Endothelial cell of umbilical vein (primary cell): ENCODE data around the gene PAK5. TPM values are rescaled to one million over a fixed set of nuclear protein-coding genes. Genes with fewer than 3 reads are reported as not detected.

ENCODE experiments used
- BruUV-seq: library from RNA; stranded (reverse); fragments of 400-500 nt; replicated peaks from 2 replicates; lab custom pipeline; 2021; lab: Mats Ljungman, UMichigan
- CTCF ChIA-PET: fragments of 300-600, 350-600 bp; sonication (Branson Sonifier 250); formaldehyde crosslinking; loops from one replicate; lab custom pipeline; 2021; ENCODE audit warnings: antibody characterized with exemption, inconsistent platforms; lab: Charles Lee
- POLR2A ChIA-PET: fragments of 300-600, 350-600 bp; sonication (Branson Sonifier 250); formaldehyde crosslinking; loops from one replicate; lab custom pipeline; 2021; ENCODE audit warnings: antibody characterized with exemption, inconsistent platforms; lab: Charles Lee
- DNase-seq: peaks from one replicate; pipeline ENCODE4 v3.0.0-alpha.2; 2011; ENCODE audit warnings: low read depth, low spot score
- FAIRE-seq: peaks from 2 replicates; lab custom pipeline; 2011; peaks lifted over from hg19 to GRCh38; lab: Jason Lieb, UNC
- H2AFZ ChIP-seq: 2 replicates; pipeline ENCODE4 v1.6.0; 2012; ENCODE audit warnings: low read depth, low read length, control low read depth, inconsistent platforms
- H3K27ac ChIP-seq: 2 replicates; pipeline ENCODE4 v1.5.1; 2011; ENCODE audit warnings: low read depth, mild to moderate bottlenecking, control low read depth, low read length, moderate library complexity; ENCODE audit not compliant: insufficient read depth
- H3K27me3 ChIP-seq, 2 experiments: 2 replicates each; pipeline versions ENCODE4 v1.6.0 to v1.6.1; 2011; ENCODE audit warnings: low read length in 2 of 2, mixed read lengths in 1 of 2; ENCODE audit not compliant: control insufficient read depth in 2 of 2, insufficient read depth in 2 of 2
- H3K36me3 ChIP-seq, 2 experiments: 2 replicates in 1 of 2; 3 replicates in 1 of 2; pipeline ENCODE4 v1.5.1; 2011; ENCODE audit warnings: low read length in 2 of 2, mild to moderate bottlenecking in 1 of 2, moderate library complexity in 1 of 2; ENCODE audit not compliant: control insufficient read depth in 2 of 2, insufficient read depth in 2 of 2; ENCODE audit errors: extremely low read depth in 1 of 2
- H3K4me1 ChIP-seq: 3 replicates; pipeline ENCODE4 v1.5.1; 2011; ENCODE audit warnings: mild to moderate bottlenecking, low read length; ENCODE audit not compliant: control insufficient read depth, insufficient read depth; ENCODE audit errors: extremely low read depth
- H3K4me2 ChIP-seq: 2 replicates; pipeline ENCODE4 v1.6.1; 2011; ENCODE audit warnings: low read length, control low read depth, mixed read lengths; ENCODE audit not compliant: insufficient read depth
- H3K4me3 ChIP-seq, 3 experiments: fragments of 200-600 bp in 1 of 3; sonication (generic), shearing (Covaris generic) in 1 of 3; replicated peaks in 1 of 3; 2 replicates each; pipeline ENCODE4 v1.5.1; 2011 to 2016; ENCODE audit warnings: control low read depth in 3 of 3, low read length in 3 of 3, mild to moderate bottlenecking in 2 of 3, inconsistent platforms in 1 of 3, low read depth in 1 of 3, moderate library complexity in 1 of 3; ENCODE audit not compliant: insufficient read depth in 1 of 3
- H3K79me2 ChIP-seq: 2 replicates; pipeline ENCODE4 v1.6.0; 2012; ENCODE audit warnings: low read length, inconsistent platforms; ENCODE audit not compliant: control insufficient read depth, insufficient read depth
- H3K9ac ChIP-seq: replicated peaks from 2 replicates; pipeline ENCODE3; 2011; ENCODE audit warnings: low read length, control low read depth; ENCODE audit not compliant: insufficient read depth; ENCODE audit errors: extremely low read depth
- H3K9me1 ChIP-seq: replicated peaks from 3 replicates; pipeline ENCODE4 v1.6.0; 2011; ENCODE audit warnings: mild to moderate bottlenecking, low read length; ENCODE audit not compliant: control insufficient read depth, insufficient read depth; ENCODE audit errors: extremely low read depth
- H3K9me3 ChIP-seq: replicated peaks from 2 replicates; pipeline ENCODE4 v1.5.1; 2012; ENCODE audit warnings: low read length, inconsistent platforms; ENCODE audit not compliant: control insufficient read depth, insufficient read depth
- H4K20me1 ChIP-seq: replicated peaks from 2 replicates; pipeline ENCODE3; 2011; ENCODE audit warnings: mild to moderate bottlenecking, low read length; ENCODE audit not compliant: control insufficient read depth, insufficient read depth; ENCODE audit errors: extremely low read depth
- CTCF ChIP-seq, 2 donors: IDR thresholded peaks; 1 replicate in 1 of 2; 2 replicates in 1 of 2; pipeline ENCODE4 v1.5.1; 2011; ENCODE audit warnings: low read length in 2 of 2, mild to moderate bottlenecking in 2 of 2, moderate library complexity in 2 of 2, control low read depth in 1 of 2, inconsistent platforms in 1 of 2, low read depth in 1 of 2; ENCODE audit not compliant: insufficient read depth in 1 of 2; ENCODE audit errors: extremely low read depth in 1 of 2
- EZH2 ChIP-seq: IDR thresholded peaks from 2 replicates; pipeline ENCODE4 v1.6.1; 2012; ENCODE audit warnings: borderline replicate concordance, low read depth, mild to moderate bottlenecking, moderate library complexity, low read length, inconsistent platforms; ENCODE audit not compliant: severe bottlenecking
- GATA2 ChIP-seq: IDR thresholded peaks from 2 replicates; pipeline ENCODE4 v1.7.0; 2011; ENCODE audit warnings: low read depth, mild to moderate bottlenecking, moderate library complexity, mixed read lengths, low read length; ENCODE audit not compliant: insufficient read length, insufficient read depth
- JUN ChIP-seq: IDR thresholded peaks from 2 replicates; pipeline ENCODE4 v1.6.1; 2011; ENCODE audit warnings: borderline replicate concordance, low read depth; ENCODE audit not compliant: insufficient read length, insufficient read depth
- MYC ChIP-seq: IDR thresholded peaks from one replicate; pipeline ENCODE4 v1.6.1; 2011; ENCODE audit warnings: mild to moderate bottlenecking, low read depth, low read length
- POLR2A ChIP-seq: IDR thresholded peaks from 2 replicates; pipeline ENCODE4 v1.6.1; 2012; ENCODE audit warnings: low read depth, mild to moderate bottlenecking, control low read depth, low read length
- dilution Hi-C: fragments of 300-500 bp; cut with MboI; formaldehyde crosslinking; loops from one replicate; pipeline ENCODE4 v1.15.0; 2019; ENCODE audit warnings: low sequenced_read_pairs; ENCODE audit not compliant: extremely low pct_ligation_motif_present
- intact Hi-C: fragments of 100-400 bp; cut with micrococcal nuclease; formaldehyde crosslinking; loops from one replicate; pipeline ENCODE4 v1.10.0; 2022
- polyA plus RNA-seq, 4 experiments: library from polyadenylated mRNA; depleted of rRNA in 3 of 4; stranded (reverse) in 3 of 4; unstranded in 1 of 4; fragments of >200 nt; gene quantifications; 2 replicates each; pipeline versions ENCODE4 v1.2.1 to v1.2.3, GENCODE V29; 2011 to 2012; ENCODE audit warnings: missing spikeins in 1 of 4
- total RNA-seq: library from RNA; stranded (reverse); gene quantifications from 2 replicates; pipeline ENCODE4 v1.2.3, GENCODE V29; 2021

Gene PAK5
- total and polyA plus RNA-seq, 2 donors (not counting 3 experiments of a cell fraction or from before 2014, with no cell fraction given) = not detected

DNA sequence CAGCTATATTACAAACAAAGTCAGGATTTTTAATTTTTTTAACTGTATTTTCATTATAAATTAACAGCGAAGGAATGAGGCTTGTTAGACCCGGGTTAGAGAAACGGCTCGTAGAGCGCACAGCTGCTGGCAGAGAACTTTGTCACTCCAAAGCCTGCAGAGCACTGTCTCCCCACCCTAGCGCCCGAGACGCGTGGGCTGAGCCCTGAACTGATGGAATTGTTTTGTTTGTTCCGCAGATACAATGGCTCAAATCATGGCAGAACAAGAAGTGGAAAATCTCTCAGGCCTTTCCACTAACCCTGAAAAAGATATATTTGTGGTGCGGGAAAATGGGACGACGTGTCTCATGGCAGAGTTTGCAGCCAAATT lies 323.7 kb downstream of the PAK5 start:
- H3K4me2 ChIP-seq = no peak overlapping the region
- ChIA-PET CTCF (interaction anchor here (1.1 to 2.4 kb wide), 5 partner anchors 9 to 107 kb away, joined by 3 to 12 read pairs (median 5); no protein-coding TSS in a partner anchor), POLR2A (no interaction called here)
- H3K36me3 ChIP-seq = no peaks in the 10 kb centered on the region
- BruUV-seq = no TSS peak
- H2AFZ ChIP-seq = no peak overlapping the region
- no peak for TF ChIP-seq GATA2
- no peak for TF ChIP-seq CTCF (IDR thresholded peaks at IDR 0.05; ENCODE audit: extremely low read depth in 1 of 2, insufficient read depth in 1 of 2, low read depth in 1 of 2, low read length in 2 of 2)
- no peak for TF ChIP-seq EZH2
- no peak for TF ChIP-seq POLR2A
- TF ChIP-seq MYC = no peak
- TF ChIP-seq JUN = no peak
- H3K79me2 ChIP-seq = no peaks in the 10 kb centered on the region
- no peaks in the 10 kb centered on the region for H4K20me1 ChIP-seq
- H3K9me1 ChIP-seq = no peaks in the 10 kb centered on the region
- peaks cover 61 to 95% of the 10 kb centered on the region in 2 experiments for H3K27me3 ChIP-seq
- H3K9me3 ChIP-seq = no peaks in the 10 kb centered on the region
- dilution Hi-C loops = no loop called here
- H3K27ac ChIP-seq = no peak overlapping the region
- H3K4me1 ChIP-seq = peaks cover 5% of the 10 kb centered on the region
- H3K4me3 ChIP-seq = no peak overlapping the region
- intact Hi-C loops = no loop called here
- no peak for FAIRE-seq
- no peak for DNase-seq
- H3K9ac ChIP-seq = no peak overlapping the region
